OCI-LY1 (cell line): ENCODE results near the gene LUC7L2.
"Not testable (repeated sequence)": the region's sequence is repeated elsewhere in the genome, so short reads cannot be mapped to it uniquely, and the experiment has no call there.

Experiments
- EZH2 ChIP-seq: fragments of 200-600 bp; sonication (generic), shearing (Covaris generic); IDR thresholded peaks from 2 replicates; pipeline ENCODE4 v1.8.0; 2017; ENCODE audit warnings: borderline replicate concordance, mixed run types, mild to moderate bottlenecking, antibody characterized with exemption, low read length, moderate library complexity, mixed read lengths
- TF ChIP-seq, protein P1 (sequence below): fragments of 200-600 bp; sonication (generic), shearing (Covaris generic); IDR thresholded peaks from 2 replicates; pipeline ENCODE4 v1.5.1; 2017; ENCODE audit warnings: mild to moderate bottlenecking, antibody characterized with exemption, low read length, moderate library complexity, mixed read lengths

DNA sequence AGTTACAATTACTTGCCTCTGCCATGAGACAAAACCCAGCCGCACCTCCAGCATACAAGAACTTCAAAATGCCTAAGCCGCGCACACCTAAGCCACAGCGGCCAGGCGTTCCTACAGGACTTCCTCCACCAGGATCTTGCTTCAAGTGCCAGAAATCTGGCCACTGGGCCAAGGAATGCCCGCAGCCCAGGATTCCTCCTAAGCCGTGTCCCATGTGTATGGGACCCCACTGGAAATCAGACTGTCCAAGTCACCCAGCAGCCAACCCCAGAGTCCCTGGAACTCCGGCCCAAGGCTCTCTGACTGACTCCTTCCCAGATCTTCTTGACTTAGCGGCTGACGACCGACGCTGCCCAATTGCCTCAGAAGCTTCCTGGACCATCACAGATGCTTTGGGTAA is 103.7 kb downstream of the LUC7L2 start:
- TF ChIP-seq, protein P1, sequence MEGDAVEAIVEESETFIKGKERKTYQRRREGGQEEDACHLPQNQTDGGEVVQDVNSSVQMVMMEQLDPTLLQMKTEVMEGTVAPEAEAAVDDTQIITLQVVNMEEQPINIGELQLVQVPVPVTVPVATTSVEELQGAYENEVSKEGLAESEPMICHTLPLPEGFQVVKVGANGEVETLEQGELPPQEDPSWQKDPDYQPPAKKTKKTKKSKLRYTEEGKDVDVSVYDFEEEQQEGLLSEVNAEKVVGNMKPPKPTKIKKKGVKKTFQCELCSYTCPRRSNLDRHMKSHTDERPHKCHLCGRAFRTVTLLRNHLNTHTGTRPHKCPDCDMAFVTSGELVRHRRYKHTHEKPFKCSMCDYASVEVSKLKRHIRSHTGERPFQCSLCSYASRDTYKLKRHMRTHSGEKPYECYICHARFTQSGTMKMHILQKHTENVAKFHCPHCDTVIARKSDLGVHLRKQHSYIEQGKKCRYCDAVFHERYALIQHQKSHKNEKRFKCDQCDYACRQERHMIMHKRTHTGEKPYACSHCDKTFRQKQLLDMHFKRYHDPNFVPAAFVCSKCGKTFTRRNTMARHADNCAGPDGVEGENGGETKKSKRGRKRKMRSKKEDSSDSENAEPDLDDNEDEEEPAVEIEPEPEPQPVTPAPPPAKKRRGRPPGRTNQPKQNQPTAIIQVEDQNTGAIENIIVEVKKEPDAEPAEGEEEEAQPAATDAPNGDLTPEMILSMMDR = not testable (repeated sequence)
- not testable (repeated sequence) for TF ChIP-seq EZH2
